ENCODE results near the gene LZTR1.
"Not testable (repeated sequence)": the region's sequence is repeated elsewhere in the genome, so short reads cannot be mapped to it uniquely, and the experiment has no call there.

The LZTR1 gene

GRCh38 chr22:21045585-21046294 lies 63.6 kb downstream of the LZTR1 start, which contains the start of gene LRRC74B:
TSS of gene LRRC74B (plus strand) at chr22:21045946. CDS start at chr22:21045987, 41 bp downstream.
- peak within 1 kb of the TSS; percentile 45; the same call in 1 of the 2 replicates for H2AFZ ChIP-seq (ENCODE audit: low read depth, low read length)
- H3K4me1 ChIP-seq (ENCODE audit: low read length) = peaks cover 10% of the 10 kb centered on the region
- no peak within 1 kb of the TSS for H3K9ac ChIP-seq (ENCODE audit: low read length)
- TF ChIP-seq, protein P1, sequence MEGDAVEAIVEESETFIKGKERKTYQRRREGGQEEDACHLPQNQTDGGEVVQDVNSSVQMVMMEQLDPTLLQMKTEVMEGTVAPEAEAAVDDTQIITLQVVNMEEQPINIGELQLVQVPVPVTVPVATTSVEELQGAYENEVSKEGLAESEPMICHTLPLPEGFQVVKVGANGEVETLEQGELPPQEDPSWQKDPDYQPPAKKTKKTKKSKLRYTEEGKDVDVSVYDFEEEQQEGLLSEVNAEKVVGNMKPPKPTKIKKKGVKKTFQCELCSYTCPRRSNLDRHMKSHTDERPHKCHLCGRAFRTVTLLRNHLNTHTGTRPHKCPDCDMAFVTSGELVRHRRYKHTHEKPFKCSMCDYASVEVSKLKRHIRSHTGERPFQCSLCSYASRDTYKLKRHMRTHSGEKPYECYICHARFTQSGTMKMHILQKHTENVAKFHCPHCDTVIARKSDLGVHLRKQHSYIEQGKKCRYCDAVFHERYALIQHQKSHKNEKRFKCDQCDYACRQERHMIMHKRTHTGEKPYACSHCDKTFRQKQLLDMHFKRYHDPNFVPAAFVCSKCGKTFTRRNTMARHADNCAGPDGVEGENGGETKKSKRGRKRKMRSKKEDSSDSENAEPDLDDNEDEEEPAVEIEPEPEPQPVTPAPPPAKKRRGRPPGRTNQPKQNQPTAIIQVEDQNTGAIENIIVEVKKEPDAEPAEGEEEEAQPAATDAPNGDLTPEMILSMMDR (IDR thresholded peaks at IDR 0.05; ENCODE audit: low read depth, low read length) = no peak
- no peak for TF ChIP-seq EZH2phosphoT487 (IDR thresholded peaks at IDR 0.05; ENCODE audit: low read depth)
- peak within 1 kb of the TSS; percentile 75 for H3K4me2 ChIP-seq (ENCODE audit: low read length)
- no peaks in the 10 kb centered on the region for H3K9me3 ChIP-seq (ENCODE audit: insufficient read depth, low read length)
- peaks cover 16% of the 10 kb centered on the region for H3K27me3 ChIP-seq (ENCODE audit: low read depth, low read length)
- no peaks in the 10 kb centered on the region for H4K20me1 ChIP-seq (ENCODE audit: insufficient read depth, low read length)
- no peak within 1 kb of the TSS for H3K27ac ChIP-seq (ENCODE audit: low read length)
- H3K79me2 ChIP-seq (ENCODE audit: low read length) = no peaks in the 10 kb centered on the region
- peak within 1 kb of the TSS; percentile 73 for H3K4me3 ChIP-seq (ENCODE audit: low read length)
- H3K36me3 ChIP-seq (replicated peaks; ENCODE audit: low read depth, low read length) = no peaks in the 10 kb centered on the region

DNA sequence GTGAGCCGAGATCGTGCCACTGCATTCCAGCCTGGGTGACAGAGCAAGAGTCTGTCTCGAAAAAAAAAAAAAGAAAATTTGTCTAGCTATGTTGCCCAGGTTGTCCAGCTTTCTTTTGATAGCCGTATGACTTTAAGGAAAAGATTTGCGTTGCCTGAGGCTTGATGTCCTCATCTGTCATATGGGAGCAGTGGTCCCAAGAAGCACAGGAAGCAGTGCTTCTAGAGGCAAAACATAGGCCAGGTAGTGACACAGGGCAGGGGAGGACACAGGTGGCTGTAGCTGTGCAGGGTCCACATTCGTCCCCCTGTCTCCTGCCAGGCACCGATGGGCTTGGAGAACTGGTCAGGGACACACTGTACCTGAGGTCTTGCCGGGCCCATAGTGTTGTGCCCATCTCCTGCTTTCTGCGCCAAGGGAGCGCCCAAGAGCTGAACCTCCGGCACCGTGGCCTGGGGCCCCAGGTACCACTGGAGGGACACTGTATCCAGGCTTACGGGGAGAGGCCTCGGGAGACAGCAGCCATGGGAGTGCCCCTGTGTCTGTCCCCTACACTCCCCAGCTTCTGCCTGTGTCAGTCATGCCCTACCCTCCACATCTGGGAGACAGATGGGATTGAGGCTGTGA lies 65.1 kb downstream of the LZTR1 start:
- Histone ChIP-seq H3K4me3 (ENCODE audit: low read length) (no peak overlapping the region), H3K27ac (ENCODE audit: low read length) (no peak overlapping the region), H3K79me2 (ENCODE audit: low read length) (no peaks in the 10 kb centered on the region), H3K4me2 (ENCODE audit: low read length) (no peak overlapping the region), H2AFZ (ENCODE audit: low read depth, low read length) (no peak overlapping the region), H3K9ac (ENCODE audit: low read length) (no peak overlapping the region), H3K27me3 (ENCODE audit: low read depth, low read length) (peaks cover 16% of the 10 kb centered on the region), H3K36me3 (replicated peaks; ENCODE audit: low read depth, low read length) (no peaks in the 10 kb centered on the region), H3K4me1 (ENCODE audit: low read length) (peaks cover 16% of the 10 kb centered on the region), H4K20me1 (ENCODE audit: insufficient read depth, low read length) (no peaks in the 10 kb centered on the region), H3K9me3 (ENCODE audit: insufficient read depth, low read length) (no peaks in the 10 kb centered on the region)
- TF ChIP-seq, protein P1 (IDR thresholded peaks at IDR 0.05; ENCODE audit: low read depth, low read length) = no peak
- TF ChIP-seq EZH2phosphoT487 (IDR thresholded peaks at IDR 0.05; ENCODE audit: low read depth) = no peak

DNA sequence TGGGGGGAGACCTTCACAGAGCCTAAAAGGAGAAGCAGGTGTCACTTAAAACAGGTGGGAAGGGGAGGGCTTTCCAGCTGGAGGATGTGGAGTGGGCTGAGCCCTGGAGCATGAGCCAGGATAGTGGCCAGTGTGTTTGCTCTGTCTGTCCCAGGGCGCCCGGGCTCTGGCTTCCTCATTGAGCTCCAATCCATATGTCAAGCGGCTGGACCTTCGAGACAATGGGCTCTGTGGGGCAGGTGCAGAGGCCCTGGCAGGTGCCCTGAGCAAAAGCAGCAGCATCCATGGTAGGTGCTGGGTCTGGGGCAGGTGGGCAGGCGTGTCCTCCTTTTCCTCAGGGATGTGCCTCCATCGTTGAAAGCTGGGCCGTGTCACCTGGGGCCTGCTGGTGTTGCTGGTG lies 65.6 kb downstream of the LZTR1 start:
- Histone ChIP-seq H3K4me1 (ENCODE audit: low read length) (peaks cover 16% of the 10 kb centered on the region), H3K4me2 (ENCODE audit: low read length) (no peak overlapping the region), H3K27me3 (ENCODE audit: low read depth, low read length) (peaks cover 17% of the 10 kb centered on the region), H3K27ac (ENCODE audit: low read length) (no peak overlapping the region), H2AFZ (ENCODE audit: low read depth, low read length) (no peak overlapping the region), H3K79me2 (ENCODE audit: low read length) (no peaks in the 10 kb centered on the region), H4K20me1 (ENCODE audit: insufficient read depth, low read length) (no peaks in the 10 kb centered on the region), H3K9me3 (ENCODE audit: insufficient read depth, low read length) (no peaks in the 10 kb centered on the region), H3K36me3 (replicated peaks; ENCODE audit: low read depth, low read length) (no peaks in the 10 kb centered on the region), H3K9ac (ENCODE audit: low read length) (no peak overlapping the region), H3K4me3 (ENCODE audit: low read length) (no peak overlapping the region)
- no peak for TF ChIP-seq EZH2phosphoT487 (IDR thresholded peaks at IDR 0.05; ENCODE audit: low read depth)
- TF ChIP-seq, protein P1 (IDR thresholded peaks at IDR 0.05; ENCODE audit: low read depth, low read length) = no peak

DNA sequence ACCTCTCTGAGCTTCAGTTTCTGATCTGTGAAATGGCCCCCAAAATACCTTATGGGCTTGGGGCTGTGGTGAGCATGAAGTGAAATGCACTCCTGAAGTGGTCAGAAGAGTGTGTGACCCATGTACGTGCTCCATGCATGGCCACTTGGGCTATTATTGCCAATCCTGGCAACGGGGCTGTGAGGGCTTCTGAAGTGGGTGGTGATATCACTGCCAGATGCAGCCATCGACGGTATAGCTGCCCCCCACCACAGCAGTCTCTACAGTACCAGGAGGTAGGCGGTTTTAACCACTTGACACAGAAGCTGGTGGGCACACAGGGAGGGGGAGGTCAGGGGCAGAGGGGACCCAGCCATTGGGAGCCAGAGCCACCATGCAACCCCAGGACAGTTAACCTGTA lies 66.4 kb downstream of the LZTR1 start:
- not testable (repeated sequence) for H3K9me3 ChIP-seq (ENCODE audit: insufficient read depth, low read length); H3K79me2 ChIP-seq (ENCODE audit: low read length); H2AFZ ChIP-seq (ENCODE audit: low read depth, low read length); H3K4me3 ChIP-seq (ENCODE audit: low read length); H3K36me3 ChIP-seq (replicated peaks; ENCODE audit: low read depth, low read length); H4K20me1 ChIP-seq (ENCODE audit: insufficient read depth, low read length); H3K27ac ChIP-seq (ENCODE audit: low read length); H3K9ac ChIP-seq (ENCODE audit: low read length); H3K4me2 ChIP-seq (ENCODE audit: low read length)
- Histone ChIP-seq H3K27me3 (ENCODE audit: low read depth, low read length) (peaks cover 17% of the 10 kb centered on the region), H3K4me1 (ENCODE audit: low read length) (peaks cover 16% of the 10 kb centered on the region)
